ENCODE results near the gene SLIT3. TPM values are rescaled to one million over a fixed set of nuclear protein-coding genes. Genes with fewer than 3 reads are reported as not detected.

Gene SLIT3
- total and polyA plus RNA-seq, 9 of the 15 experiments (the other 6 are each of a cell fraction or from before 2014, with no cell fraction given): 0.01 to 0.04 TPM; not detected in 7

GRCh38 chr5:169164481-169164925 lies 136.4 kb downstream of the SLIT3 start:
- intact Hi-C loops (cut with micrococcal nuclease) (no loop called here), in situ Hi-C loops (cut with MboI) (no loop called here)
- FAIRE-seq (no peak), ATAC-seq (no peak), DNase-seq (ENCODE audit: extremely low read depth in 1 of 4, low spot score in 3 of 4) (no peak)
- H3K9me1 ChIP-seq (ENCODE audit: control insufficient read depth, insufficient read depth, low read length): no peaks in the 10 kb centered on the region
- no peaks in the 10 kb centered on the region for H4K20me1 ChIP-seq (replicated peaks; ENCODE audit: control insufficient read depth, insufficient read depth, low read length)
- no peaks in the 10 kb centered on the region for H3K4me1 ChIP-seq (replicated peaks in 1 of 2; ENCODE audit: control insufficient read depth in 2 of 2, insufficient read depth in 2 of 2, low read length in 2 of 2)
- CTCF ChIA-PET (ENCODE audit: low intra/inter-chr PET ratio): no interaction called here
- peaks cover 2 to 18% of the 10 kb centered on the region in 2 experiments; a peak in 3 of 5 replicates for H3K27me3 ChIP-seq (ENCODE audit: control insufficient read depth in 2 of 2, insufficient read depth in 2 of 2, low read length in 2 of 2)
- H3K4me2 ChIP-seq (ENCODE audit: insufficient read depth, low read length): no peak overlapping the region
- no peak for TF ChIP-seq SMAD3 (CRISPR knock-in tag; conservative IDR thresholded peaks at IDR 0.05)
- no peak for TF ChIP-seq CBX5 (IDR thresholded peaks at IDR 0.05; ENCODE audit: borderline replicate concordance, low read depth)
- no peak for TF ChIP-seq HMG20A (CRISPR knock-in tag; conservative IDR thresholded peaks at IDR 0.05)
- TF ChIP-seq RBM22 (IDR thresholded peaks at IDR 0.05; ENCODE audit: low read depth, low read length, poor library complexity, severe bottlenecking): no peak
- TF ChIP-seq NCOA4 (IDR thresholded peaks at IDR 0.05; ENCODE audit: partially characterized antibody): no peak
- no peak for TF ChIP-seq TRIM28 (IDR thresholded peaks at IDR 0.05)
- no peak for TF ChIP-seq POLR3G (IDR thresholded peaks at IDR 0.05; ENCODE audit: extremely low read depth, insufficient read length, insufficient replicate concordance)
- TF ChIP-seq ZBTB26 (CRISPR knock-in tag; IDR thresholded peaks at IDR 0.05): no peak
- no peak for TF ChIP-seq ZNF398 (CRISPR knock-in tag; IDR thresholded peaks at IDR 0.05)
- no peaks in the 10 kb centered on the region for H3K9me3 ChIP-seq (replicated peaks; ENCODE audit: control insufficient read depth, insufficient read depth, low read depth, low read length)
- WGBS (ENCODE audit: insufficient coverage, low coverage, missing lambda C conversion rate): 2% methylated on average over 6 of the region's 6 CpGs
- no peak overlapping the region for H3K27ac ChIP-seq (ENCODE audit: extremely low read depth, low read depth, low read length)
- no peaks in the 10 kb centered on the region for H3K36me3 ChIP-seq (ENCODE audit: control insufficient read depth, insufficient read depth, low read length)
- POLR2A ChIA-PET: interaction anchor here (0.8 kb wide), 1 partner anchor 199 kb away, joined by 4 read pairs; no protein-coding TSS in a partner anchor
- H2AFZ ChIP-seq (ENCODE audit: low read depth, low read length): no peak overlapping the region
- no TSS peak for BruUV-seq (replicated peaks)
- H3K79me2 ChIP-seq (ENCODE audit: control insufficient read depth, insufficient read depth, low read length): no peaks in the 10 kb centered on the region
- H3K9ac ChIP-seq (ENCODE audit: insufficient read depth in 1 of 2, low read depth in 2 of 2, low read length in 2 of 2): no peak overlapping the region
- H3K4me3 ChIP-seq: no peak overlapping the region
